Ammon's horn (tissue), 1 donor: ENCODE measurements around the gene CNKSR1.

Source experiments
- DNase-seq: peaks from one replicate; pipeline ENCODE4 v3.0.0-alpha.2; 2016; ENCODE audit warnings: low spot score

Gene CNKSR1

GRCh38 chr1:26160527-26161414 is 16.5 kb upstream of the CNKSR1 start:
- no peak for DNase-seq

GRCh38 chr1:26161415-26162219 is 15.7 kb upstream of the CNKSR1 start:
- DNase-seq = peak; percentile 50

GRCh38 chr1:26162220-26162709 is 15.0 kb upstream of the CNKSR1 start:
- DNase-seq = no peak

GRCh38 chr1:26163684-26164035 is 13.6 kb upstream of the CNKSR1 start:
- DNase-seq = no peak

- no peak for DNase-seq
Measured at GRCh38 chr1:26164036-26164860, 13.0 kb upstream of the CNKSR1 start.

- DNase-seq = no peak
Measured at GRCh38 chr1:26164861-26165842, 12.1 kb upstream of the CNKSR1 start.

GRCh38 chr1:26166719-26167281 is 10.5 kb upstream of the CNKSR1 start:
- no peak for DNase-seq

- DNase-seq = no peak
Measured at GRCh38 chr1:26168410-26169197, 8.7 kb upstream of the CNKSR1 start, which contains the start of gene C1orf232. Gene C1orf232, minus strand, starts transcription at chr1:26168963. Its CDS starts 464 bp downstream, at chr1:26168499.

GRCh38 chr1:26169198-26169554 is 8.1 kb upstream of the CNKSR1 start:
- no peak for DNase-seq

- peak; percentile 97 for DNase-seq
Measured at GRCh38 chr1:26169669-26170471, 7.4 kb upstream of the CNKSR1 start, which contains the start of gene ZNF593. Gene ZNF593, plus strand, starts transcription at chr1:26169908. Its CDS starts 76 bp downstream, at chr1:26169984.

- no peak for DNase-seq
Measured at GRCh38 chr1:26170472-26170821, 6.8 kb upstream of the CNKSR1 start.

GRCh38 chr1:26171084-26172072 is 5.9 kb upstream of the CNKSR1 start, which contains the start of gene ZNF593OS:
Gene ZNF593OS, minus strand, starts transcription at chr1:26171832. Its CDS starts 171 bp downstream, at chr1:26171661.
- DNase-seq = no peak

GRCh38 chr1:26175346-26175745 is 1.9 kb upstream of the CNKSR1 start:
- no peak for DNase-seq

- DNase-seq = no peak
Measured at GRCh38 chr1:26180010-26180506, 2.8 kb downstream of the CNKSR1 start.

- no peak for DNase-seq
Measured at GRCh38 chr1:26181586-26182382, 4.5 kb downstream of the CNKSR1 start.

GRCh38 chr1:26182383-26182696 is 5.0 kb downstream of the CNKSR1 start:
- no peak for DNase-seq

- DNase-seq = no peak
Measured at GRCh38 chr1:26184086-26184485, 6.8 kb downstream of the CNKSR1 start.
